Measurements from ENCODE around the gene CCDC54.

The CCDC54 gene

DNA sequence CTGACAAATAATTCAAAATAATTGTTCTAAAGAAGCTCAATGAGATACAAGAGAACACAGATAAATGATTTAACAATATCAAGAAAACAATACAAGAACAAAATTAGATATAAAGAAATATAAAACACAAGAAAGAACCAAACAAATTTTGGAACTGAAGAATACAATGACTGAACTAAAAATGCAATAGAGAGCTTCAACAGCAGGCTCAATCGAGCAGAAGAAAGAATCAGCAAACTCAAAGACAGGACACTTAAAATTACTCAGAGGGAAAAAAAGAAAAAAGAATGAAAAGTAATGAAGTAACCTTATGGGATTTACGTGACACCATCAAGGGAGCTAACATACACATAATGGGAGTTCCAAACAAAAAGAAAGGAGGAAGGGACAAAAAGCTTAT is 32.1 kb downstream of the CCDC54 start:
- H3K4me3 ChIP-seq (ENCODE audit: low read depth, low read length): no peak overlapping the region
- DNase-seq (ENCODE audit: low read depth): no peak
- TF ChIP-seq, protein P1, sequence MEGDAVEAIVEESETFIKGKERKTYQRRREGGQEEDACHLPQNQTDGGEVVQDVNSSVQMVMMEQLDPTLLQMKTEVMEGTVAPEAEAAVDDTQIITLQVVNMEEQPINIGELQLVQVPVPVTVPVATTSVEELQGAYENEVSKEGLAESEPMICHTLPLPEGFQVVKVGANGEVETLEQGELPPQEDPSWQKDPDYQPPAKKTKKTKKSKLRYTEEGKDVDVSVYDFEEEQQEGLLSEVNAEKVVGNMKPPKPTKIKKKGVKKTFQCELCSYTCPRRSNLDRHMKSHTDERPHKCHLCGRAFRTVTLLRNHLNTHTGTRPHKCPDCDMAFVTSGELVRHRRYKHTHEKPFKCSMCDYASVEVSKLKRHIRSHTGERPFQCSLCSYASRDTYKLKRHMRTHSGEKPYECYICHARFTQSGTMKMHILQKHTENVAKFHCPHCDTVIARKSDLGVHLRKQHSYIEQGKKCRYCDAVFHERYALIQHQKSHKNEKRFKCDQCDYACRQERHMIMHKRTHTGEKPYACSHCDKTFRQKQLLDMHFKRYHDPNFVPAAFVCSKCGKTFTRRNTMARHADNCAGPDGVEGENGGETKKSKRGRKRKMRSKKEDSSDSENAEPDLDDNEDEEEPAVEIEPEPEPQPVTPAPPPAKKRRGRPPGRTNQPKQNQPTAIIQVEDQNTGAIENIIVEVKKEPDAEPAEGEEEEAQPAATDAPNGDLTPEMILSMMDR (IDR thresholded peaks at IDR 0.05; ENCODE audit: low read depth, low read length, missing control alignments): no peak
- in situ Hi-C loops (cut with HindIII; ENCODE audit: low sequenced_read_pairs): no loop called here

DNA sequence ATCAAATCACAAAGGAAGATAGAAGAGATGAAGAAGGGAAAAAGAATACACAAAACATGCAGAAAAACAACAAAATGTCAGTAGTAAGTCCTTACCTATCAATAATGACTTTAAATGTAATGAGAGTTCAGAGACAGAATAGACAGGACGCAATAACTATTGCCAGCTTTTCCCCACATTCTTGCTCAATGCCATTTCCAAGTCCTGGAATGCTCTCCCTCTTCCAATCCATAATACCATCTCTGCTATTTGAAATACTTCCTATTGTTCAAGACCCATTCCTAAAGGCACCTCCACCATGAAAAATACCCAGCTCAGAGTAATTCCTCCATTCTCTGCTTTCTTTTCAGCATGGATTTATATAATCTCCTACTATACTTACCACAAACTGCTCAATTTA is 33.4 kb downstream of the CCDC54 start:
- no peak for DNase-seq (ENCODE audit: low read depth)
- in situ Hi-C loops (cut with HindIII; ENCODE audit: low sequenced_read_pairs): no loop called here
- TF ChIP-seq, protein P1 (IDR thresholded peaks at IDR 0.05; ENCODE audit: low read depth, low read length, missing control alignments): no peak
- no peak overlapping the region for H3K4me3 ChIP-seq (ENCODE audit: low read depth, low read length)

DNA sequence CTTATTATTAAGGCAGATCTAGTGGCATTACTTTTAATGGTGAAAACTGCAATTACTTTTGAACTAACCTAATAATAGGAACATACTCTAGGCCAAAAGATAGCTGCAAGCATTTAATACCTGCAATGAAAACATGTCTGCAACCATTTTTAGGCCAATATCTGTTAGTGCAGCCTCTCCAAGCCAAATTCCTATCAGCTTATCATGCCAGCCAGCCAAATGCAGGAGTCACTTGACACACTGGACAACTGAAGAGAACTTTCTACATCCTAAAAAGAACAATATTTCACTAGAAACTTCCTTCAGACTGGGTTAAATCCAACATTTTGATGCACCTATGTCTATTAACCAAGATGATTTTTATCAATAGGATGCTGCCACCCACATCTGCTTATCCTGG is 33.8 kb downstream of the CCDC54 start:
- DNase-seq (ENCODE audit: low read depth): no peak
- no peak overlapping the region for H3K4me3 ChIP-seq (ENCODE audit: low read depth, low read length)
- TF ChIP-seq, protein P1 (IDR thresholded peaks at IDR 0.05; ENCODE audit: low read depth, low read length, missing control alignments): no peak
- in situ Hi-C loops (cut with HindIII; ENCODE audit: low sequenced_read_pairs): no loop called here

DNA sequence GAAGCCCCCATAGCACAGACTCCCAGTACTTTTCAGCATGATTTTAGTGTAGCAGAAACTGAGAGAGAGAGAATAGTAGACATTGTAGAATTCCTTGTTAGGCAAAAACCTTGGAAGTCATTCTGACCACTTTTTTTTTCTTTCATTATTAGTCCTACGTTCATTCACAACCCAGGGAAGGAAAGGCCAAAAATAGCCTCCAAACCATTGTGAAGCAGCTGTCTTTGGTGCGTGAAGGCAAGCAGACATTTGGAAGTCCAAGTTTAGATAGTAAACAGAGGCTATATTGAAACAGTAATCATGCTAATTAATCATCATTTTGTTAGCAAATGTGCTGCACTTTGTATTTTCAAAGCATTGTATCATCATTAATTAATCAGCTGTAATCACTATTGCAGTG is 34.5 kb downstream of the CCDC54 start:
- in situ Hi-C loops (cut with HindIII; ENCODE audit: low sequenced_read_pairs): no loop called here
- no peak for DNase-seq (ENCODE audit: low read depth)
- TF ChIP-seq, protein P1 (IDR thresholded peaks at IDR 0.05; ENCODE audit: low read depth, low read length, missing control alignments): no peak
- no peak overlapping the region for H3K4me3 ChIP-seq (ENCODE audit: low read depth, low read length)

DNA sequence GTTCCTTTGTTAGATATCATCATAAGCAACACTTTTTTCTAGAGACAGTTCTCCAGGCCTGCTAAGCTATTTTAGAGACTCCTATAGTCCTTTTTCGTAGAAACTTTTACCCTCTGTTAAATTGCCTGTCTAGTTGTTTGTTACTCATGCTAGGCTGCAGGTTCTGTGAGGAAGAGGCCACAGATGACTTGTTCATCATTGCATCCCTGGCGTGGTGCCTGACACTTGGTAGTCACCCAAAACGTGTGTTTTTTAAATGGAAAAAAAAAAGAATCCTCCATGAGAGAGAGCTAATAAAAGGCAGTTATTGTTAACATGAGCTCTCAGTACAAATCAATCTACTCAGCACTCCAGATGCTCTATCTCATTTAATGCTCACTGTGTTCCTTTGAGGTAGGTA is 35.1 kb downstream of the CCDC54 start:
- in situ Hi-C loops (cut with HindIII; ENCODE audit: low sequenced_read_pairs): no loop called here
- TF ChIP-seq, protein P1 (IDR thresholded peaks at IDR 0.05; ENCODE audit: low read depth, low read length, missing control alignments): no peak
- no peak for DNase-seq (ENCODE audit: low read depth)
- H3K4me3 ChIP-seq (ENCODE audit: low read depth, low read length): no peak overlapping the region

DNA sequence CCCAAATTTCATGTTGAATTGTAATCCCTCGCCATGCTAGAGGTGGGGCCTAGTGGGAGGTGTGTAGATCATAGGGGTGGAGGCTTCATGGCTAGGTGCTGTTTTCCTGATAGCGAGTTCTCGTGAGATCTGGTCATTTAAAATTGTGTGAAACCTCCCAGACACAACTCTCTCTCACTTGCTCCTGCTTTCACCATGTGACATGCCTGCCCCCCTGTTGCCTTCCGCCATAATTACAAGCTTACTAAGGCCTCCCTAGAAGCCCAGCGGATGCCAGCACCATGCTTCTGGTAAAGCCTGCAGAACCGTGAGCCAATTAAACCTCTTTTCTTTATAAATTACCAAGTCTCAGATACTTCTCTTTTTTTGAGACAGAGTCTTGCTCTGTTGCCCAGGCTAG is 36.0 kb downstream of the CCDC54 start:
- TF ChIP-seq, protein P1 (IDR thresholded peaks at IDR 0.05; ENCODE audit: low read depth, low read length, missing control alignments): no peak
- in situ Hi-C loops (cut with HindIII; ENCODE audit: low sequenced_read_pairs): no loop called here
- no peak overlapping the region for H3K4me3 ChIP-seq (ENCODE audit: low read depth, low read length)
- no peak for DNase-seq (ENCODE audit: low read depth)
